Fibroblast of the aortic adventitia (primary cell): ENCODE measurements around the gene SPSB1. TPM values are rescaled to one million over a fixed set of nuclear protein-coding genes. Genes with fewer than 3 reads are reported as not detected.
A peak's percentile ranks its signal among the peaks of the same experiment; 100 is the strongest.
"Not testable (repeated sequence)": the region's sequence is repeated elsewhere in the genome, so short reads cannot be mapped to it uniquely, and the experiment has no call there.

Source experiments
- DNase-seq: peaks from one replicate; pipeline ENCODE4 v3.0.0-alpha.2; 2010; ENCODE audit warnings: low read depth
- H3K4me3 ChIP-seq: 2 replicates; pipeline ENCODE4 v1.5.1; 2011; ENCODE audit warnings: low read depth, mild to moderate bottlenecking, control low read depth, low read length, moderate library complexity
- CTCF ChIP-seq: IDR thresholded peaks from 2 replicates; pipeline ENCODE4 v1.5.1; 2011; ENCODE audit warnings: mild to moderate bottlenecking, low read length, control low read depth, inconsistent platforms; ENCODE audit not compliant: insufficient read depth
- total RNA-seq: library from RNA; depleted of rRNA; stranded (reverse); fragments of >200 nt; gene quantifications from 2 replicates; pipeline ENCODE4 v1.2.3, GENCODE V29; 2012; ENCODE audit warnings: low replicate concordance

SPSB1 gene
- total RNA-seq, 1 donor: 37.6 TPM

GRCh38 chr1:9298282-9298681 is 5.6 kb downstream of the SPSB1 start:
- H3K4me3 ChIP-seq: no peak overlapping the region
- no peak for TF ChIP-seq CTCF
- no peak for DNase-seq

DNA sequence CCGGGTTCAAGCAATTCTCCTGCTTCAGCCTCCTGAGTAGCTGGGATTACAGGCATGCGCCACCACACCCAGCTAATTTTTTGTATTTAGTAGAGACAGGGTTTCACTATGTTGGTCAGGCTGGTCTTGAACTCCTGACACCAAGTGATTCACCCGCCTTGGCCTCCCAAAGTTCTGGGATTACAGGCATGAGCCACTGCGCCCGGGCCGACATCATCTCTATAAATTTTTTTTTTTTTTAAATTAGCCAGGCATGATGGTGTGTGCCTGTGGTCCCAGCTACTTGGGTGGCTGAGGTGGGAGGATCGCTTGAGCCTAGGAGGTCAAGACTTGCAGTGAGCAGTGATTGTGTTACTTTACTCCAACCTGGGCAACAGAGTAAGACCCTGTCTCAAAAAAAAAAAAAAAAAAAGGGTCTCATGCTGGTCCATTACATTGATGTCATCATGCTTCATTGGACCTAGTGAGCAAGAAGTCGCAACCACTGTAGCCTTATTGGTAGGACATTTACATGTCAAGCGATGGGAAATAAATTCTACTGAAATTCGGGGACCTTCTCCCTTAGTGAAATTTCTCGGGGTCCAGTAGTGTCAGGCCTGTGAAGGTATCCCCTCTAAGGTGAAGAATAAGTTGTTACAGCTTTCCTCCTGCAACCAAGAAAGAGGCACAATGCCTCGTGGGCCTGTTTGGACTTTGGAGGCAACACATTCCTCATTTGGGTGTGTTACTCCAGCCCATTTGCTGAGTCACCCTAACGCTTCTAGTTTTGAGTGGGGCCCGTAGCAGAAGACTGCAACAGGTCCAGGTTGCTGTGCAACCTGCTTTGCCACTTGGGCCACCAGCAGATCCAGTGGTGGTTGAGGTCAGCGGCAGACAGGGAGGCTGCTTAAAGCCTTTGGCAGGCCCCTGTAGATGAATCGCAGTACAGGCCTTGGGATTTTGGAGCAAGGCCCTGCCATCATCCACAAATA is 7.2 kb downstream of the SPSB1 start:
- not testable (repeated sequence) for H3K4me3 ChIP-seq
- DNase-seq: peak; percentile 81

DNA sequence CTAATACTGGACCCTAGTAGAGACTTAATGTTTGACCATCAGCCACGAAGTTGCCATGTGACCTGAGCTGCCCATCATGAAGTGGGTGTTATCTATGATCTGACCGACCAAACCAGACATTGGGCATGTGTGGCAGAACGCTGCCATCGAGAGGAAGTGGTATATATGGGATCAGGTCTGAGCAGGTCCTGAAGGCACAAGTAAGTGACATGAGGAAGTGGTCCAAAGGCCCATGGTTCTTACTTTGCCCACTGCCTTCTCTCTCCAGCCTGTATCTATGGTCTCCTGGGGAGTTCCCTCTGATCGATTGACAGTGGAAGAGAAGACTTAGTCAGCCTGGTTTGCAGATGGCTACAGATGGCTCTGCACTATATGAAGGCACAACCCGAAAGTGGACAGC is 7.9 kb downstream of the SPSB1 start:
- DNase-seq: no peak
- no peak overlapping the region for H3K4me3 ChIP-seq
- no peak for TF ChIP-seq CTCF

DNA sequence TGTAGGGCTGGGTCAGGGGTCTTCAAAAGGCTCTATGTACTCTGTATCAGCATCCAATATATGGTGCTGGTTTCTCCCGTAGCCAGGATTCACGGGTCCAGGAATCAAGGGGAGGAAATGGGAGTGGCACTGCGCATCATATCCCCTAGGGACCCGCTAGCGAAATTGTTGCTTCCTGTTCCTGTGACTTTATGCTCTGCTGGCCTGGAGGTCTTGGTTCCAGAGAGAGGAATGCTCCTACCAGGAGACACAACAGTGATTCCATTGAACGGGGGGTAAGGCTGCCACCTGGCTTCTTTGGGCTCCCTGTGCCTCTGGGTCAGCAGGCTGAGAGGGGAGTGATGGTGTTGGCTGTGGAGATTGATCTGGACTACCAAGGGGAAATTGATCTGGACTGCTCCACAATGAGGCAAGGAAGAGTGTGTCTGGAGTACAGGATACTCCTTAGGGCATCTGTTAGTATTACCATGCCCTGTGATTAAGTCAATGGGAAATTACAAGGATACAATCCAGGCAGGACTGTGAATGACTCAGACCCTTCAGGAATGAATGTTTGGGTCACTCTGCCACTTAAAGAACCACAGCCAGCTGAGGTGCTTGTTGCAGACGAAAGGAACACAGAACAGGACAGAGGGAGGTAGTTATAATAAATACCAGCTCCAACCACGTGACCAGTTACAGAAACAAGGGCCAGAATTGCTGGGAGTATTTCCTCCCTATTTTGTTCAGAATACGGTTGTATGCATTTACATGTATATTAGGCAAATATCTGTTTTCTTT is 10.2 kb downstream of the SPSB1 start:
- peak overlapping the region; percentile 23 for H3K4me3 ChIP-seq
- no peak for TF ChIP-seq CTCF
- peak; percentile 92 for DNase-seq

- no peak for DNase-seq
- no peak for TF ChIP-seq CTCF
- no peak overlapping the region for H3K4me3 ChIP-seq
These were observed 11.2 kb downstream of the SPSB1 start for GRCh38 chr1:9303916-9304315.

GRCh38 chr1:9305216-9305615 is 12.5 kb downstream of the SPSB1 start:
- H3K4me3 ChIP-seq: no peak overlapping the region
- no peak for DNase-seq
- no peak for TF ChIP-seq CTCF

GRCh38 chr1:9306006-9306405 is 13.3 kb downstream of the SPSB1 start:
- DNase-seq: no peak
- H3K4me3 ChIP-seq: no peak overlapping the region
- TF ChIP-seq CTCF: no peak
